HCT116 (cell line): ENCODE measurements around the gene NARF. TPM values are rescaled to one million over a fixed set of nuclear protein-coding genes. Genes with fewer than 3 reads are reported as not detected.

Experiments used
- ATAC-seq: fragments of 200-7000 bp; cut with Tn5 transposase; 2 replicates; pipeline ENCODE4 v1.9.1; 2020; ENCODE audit warnings: mild to moderate bottlenecking, moderate library complexity
- BruUV-seq: library from RNA; stranded (reverse); fragments of 400-500 nt; replicated peaks from 2 replicates; lab custom pipeline; 2021; lab: Mats Ljungman, UMichigan
- CTCF ChIA-PET: fragments of 300-600 bp; sonication (Branson Sonifier 250); formaldehyde crosslinking; loops from one replicate; lab custom pipeline; 2021; ENCODE audit warnings: antibody characterized with exemption; lab: Charles Lee
- POLR2A ChIA-PET: fragments of 300-600, 350-600 bp; sonication (Branson Sonifier 250); formaldehyde crosslinking; loops from one replicate; lab custom pipeline; 2021; ENCODE audit warnings: antibody characterized with exemption; lab: Charles Lee
- RAD21 ChIA-PET, 2 experiments: fragments of 300-600 bp; sonication (Branson Sonifier 250); formaldehyde crosslinking; loops; one replicate each; lab custom pipeline; 2023; ENCODE audit warnings: low total read pairs in 2 of 2; ENCODE audit not compliant: uncharacterized antibody in 2 of 2, unreplicated experiment in 2 of 2, low non-redundant PET in 1 of 2; lab: Charles Lee
- DNase-seq: peaks from one replicate; pipeline ENCODE4 v3.0.0-alpha.2; 2010; ENCODE audit warnings: low read depth, low spot score
- H2AFZ ChIP-seq: fragments of 200-600 bp; shearing (Covaris generic), sonication (generic); 2 replicates; pipeline ENCODE4 v1.6.1; 2017; ENCODE audit warnings: low read depth, mixed run types, mixed read lengths, antibody characterized with exemption, low read length; ENCODE audit not compliant: poor library complexity, severe bottlenecking
- H3K27ac ChIP-seq: 2 replicates; pipeline ENCODE4 v1.5.1; 2012; ENCODE audit warnings: low read depth, low read length
- H3K27me3 ChIP-seq: fragments of 200-600 bp; sonication (generic); 2 replicates; pipeline ENCODE4 v1.6.1; 2016; ENCODE audit warnings: mixed run types, low read length, mixed read lengths; ENCODE audit not compliant: insufficient read depth
- H3K36me3 ChIP-seq, 2 experiments: fragments of 200-500 bp in 1 of 2; fragments of 200-600 bp in 1 of 2; sonication (Bioruptor generic) in 1 of 2; sonication (generic) in 1 of 2; 2 replicates each; pipeline versions ENCODE4 v1.5.1 to v1.6.1; 2014 to 2016; ENCODE audit warnings: low read length in 2 of 2, inconsistent platforms in 1 of 2, mixed read lengths in 1 of 2, mixed run types in 1 of 2; ENCODE audit not compliant: insufficient read depth in 2 of 2, control insufficient read depth in 1 of 2
- H3K4me1 ChIP-seq, 2 experiments: fragments of 200-600 bp in 1 of 2; sonication (generic) in 1 of 2; 2 replicates each; pipeline versions ENCODE4 v1.5.1 to v1.6.1; 2012 to 2017; ENCODE audit warnings: low read length in 2 of 2, inconsistent platforms in 1 of 2, mild to moderate bottlenecking in 1 of 2, mixed read lengths in 1 of 2, mixed run types in 1 of 2, moderate library complexity in 1 of 2; ENCODE audit not compliant: insufficient read depth in 2 of 2, control insufficient read depth in 1 of 2
- H3K4me2 ChIP-seq: fragments of 200-600 bp; sonication (generic); 2 replicates; pipeline ENCODE4 v1.6.1; 2017; ENCODE audit warnings: mixed run types, low read length, mixed read lengths
- H3K4me3 ChIP-seq, 2 experiments: fragments of 200-600 bp in 1 of 2; sonication (generic) in 1 of 2; replicated peaks in 1 of 2; 2 replicates each; pipeline ENCODE4 v1.5.1; 2011 to 2016; ENCODE audit warnings: low read length in 2 of 2, control low read depth in 1 of 2, low read depth in 1 of 2, mild to moderate bottlenecking in 1 of 2, mixed read lengths in 1 of 2, mixed run types in 1 of 2
- H3K79me2 ChIP-seq: fragments of 200-600 bp; sonication (generic); 2 replicates; pipeline ENCODE4 v1.6.1; 2017; ENCODE audit warnings: mild to moderate bottlenecking, mixed run types, low read length, moderate library complexity, mixed read lengths; ENCODE audit not compliant: insufficient read depth
- H3K9ac ChIP-seq: fragments of 200-600 bp; sonication (generic); 2 replicates; pipeline ENCODE4 v1.6.1; 2016; ENCODE audit warnings: low read length, mixed read lengths
- H3K9me2 ChIP-seq: fragments of 200-600 bp; sonication (generic), shearing (Covaris generic); 2 replicates; pipeline ENCODE4 v1.6.1; 2017; ENCODE audit warnings: mixed run types, mild to moderate bottlenecking, moderate library complexity; ENCODE audit not compliant: insufficient read depth
- H3K9me3 ChIP-seq, 2 experiments: fragments of 200-500 bp in 1 of 2; fragments of 200-600 bp in 1 of 2; sonication (Bioruptor generic) in 1 of 2; sonication (generic) in 1 of 2; 2 replicates each; pipeline ENCODE4 v1.6.1; 2014 to 2017; ENCODE audit warnings: low read length in 2 of 2, mixed read lengths in 2 of 2, inconsistent platforms in 1 of 2, low read depth in 1 of 2, mild to moderate bottlenecking in 1 of 2, mixed run types in 1 of 2, moderate library complexity in 1 of 2; ENCODE audit not compliant: control insufficient read depth in 1 of 2, insufficient read depth in 1 of 2
- H4K20me1 ChIP-seq: fragments of 200-600 bp; sonication (generic), shearing (Covaris generic); 2 replicates; pipeline ENCODE4 v1.6.1; 2017; ENCODE audit warnings: mixed run types, mild to moderate bottlenecking, moderate library complexity; ENCODE audit not compliant: insufficient read depth
- CBX3 ChIP-seq: IDR thresholded peaks from 2 replicates; pipeline ENCODE4 v1.6.1; 2012; ENCODE audit warnings: low read depth
- EGR1 ChIP-seq: IDR thresholded peaks from 2 replicates; pipeline ENCODE4 v1.6.1; 2012; ENCODE audit warnings: low read depth
- FOSL1 ChIP-seq: IDR thresholded peaks from 2 replicates; pipeline ENCODE4 v1.6.1; 2012; ENCODE audit warnings: low read depth
- JUND ChIP-seq: IDR thresholded peaks from 2 replicates; pipeline ENCODE4 v1.6.1; 2012
- SIN3A ChIP-seq: IDR thresholded peaks from 2 replicates; pipeline ENCODE4 v1.6.1; 2012; ENCODE audit warnings: low read depth
- TCF7L2 ChIP-seq: IDR thresholded peaks from 2 replicates; pipeline ENCODE4 v1.7.0; 2011; ENCODE audit warnings: borderline replicate concordance, inconsistent platforms; ENCODE audit not compliant: insufficient read depth, insufficient read length; ENCODE audit errors: extremely low read depth
- YY1 ChIP-seq: IDR thresholded peaks from 2 replicates; pipeline ENCODE4 v1.6.1; 2011; ENCODE audit warnings: low read length, low read depth, moderate library complexity, mild to moderate bottlenecking; ENCODE audit not compliant: insufficient replicate concordance; ENCODE audit errors: extremely low read depth
- ZNF274 ChIP-seq: fragments of 200-500 bp; sonication (Bioruptor generic); IDR thresholded peaks from 2 replicates; pipeline ENCODE4 v1.6.1; 2014; ENCODE audit warnings: mild to moderate bottlenecking, low read depth, low read length, inconsistent platforms
- intact Hi-C: fragments of 100-400 bp; cut with micrococcal nuclease; formaldehyde crosslinking; loops from 2 replicates; pipeline ENCODE4 v1.10.0; 2022
- total RNA-seq: library from RNA; stranded (reverse); gene quantifications from one replicate; pipeline ENCODE4 v1.2.1, GENCODE V29; 2021; ENCODE audit not compliant: unreplicated experiment
- TF ChIP-seq, protein P1 (sequence below): IDR thresholded peaks from 2 replicates; pipeline ENCODE4 v1.6.1; 2011; ENCODE audit warnings: mild to moderate bottlenecking, low read length, moderate library complexity; ENCODE audit not compliant: insufficient replicate concordance; ENCODE audit errors: extremely low read depth
- TF ChIP-seq, protein P2 (sequence below), 3 experiments: fragments of 200-600 bp in 1 of 3; sonication (generic) in 1 of 3; IDR thresholded peaks in 2 of 3; conservative IDR thresholded peaks in 1 of 3; 2 replicates each; pipeline ENCODE4 v1.5.1; 2012 to 2017; ENCODE audit warnings: low read depth in 2 of 3, low read length in 2 of 3, antibody characterized with exemption in 1 of 3, borderline replicate concordance in 1 of 3, control low read depth in 1 of 3, mild to moderate bottlenecking in 1 of 3, mixed read lengths in 1 of 3, mixed run types in 1 of 3, moderate library complexity in 1 of 3; ENCODE audit not compliant: insufficient read depth in 1 of 3

Gene NARF
- total RNA-seq, 1 experiment from 2014 or later, result 91.8 TPM

DNA sequence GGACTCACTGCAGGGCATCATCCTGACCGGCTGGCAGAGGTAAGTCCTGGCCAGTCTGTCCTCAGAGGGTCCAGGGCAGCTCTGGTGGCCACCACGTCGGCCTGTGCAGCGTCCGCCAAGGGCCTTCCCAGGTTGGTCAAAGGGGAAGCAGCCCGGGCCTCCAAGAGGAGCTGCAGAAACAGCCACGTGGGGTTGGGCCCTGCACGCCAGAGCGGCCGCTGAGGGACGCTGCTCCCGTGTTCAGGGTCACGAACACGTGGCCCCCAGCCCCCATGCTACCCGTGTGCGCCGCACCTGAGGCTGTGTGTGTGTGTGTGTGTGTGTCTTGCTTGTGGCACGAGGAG lies 21.2 kb upstream of the NARF start:
- Histone ChIP-seq H3K9me3 (no peaks in the 10 kb centered on the region), H3K27me3 (no peaks in the 10 kb centered on the region), H4K20me1 (no peaks in the 10 kb centered on the region), H3K36me3 (0 out of 4 replicates have a peak, but pooled peaks cover 0 to 2% of the 10 kb centered on the region in 2 experiments), H3K4me1 (no peaks in the 10 kb centered on the region)
- BruUV-seq, result no TSS peak
- CTCF ChIA-PET, result no interaction called here
- no peak for DNase-seq
- TF ChIP-seq FOSL1, result no peak
- TF ChIP-seq EGR1, result no peak
- TF ChIP-seq, protein P1, sequence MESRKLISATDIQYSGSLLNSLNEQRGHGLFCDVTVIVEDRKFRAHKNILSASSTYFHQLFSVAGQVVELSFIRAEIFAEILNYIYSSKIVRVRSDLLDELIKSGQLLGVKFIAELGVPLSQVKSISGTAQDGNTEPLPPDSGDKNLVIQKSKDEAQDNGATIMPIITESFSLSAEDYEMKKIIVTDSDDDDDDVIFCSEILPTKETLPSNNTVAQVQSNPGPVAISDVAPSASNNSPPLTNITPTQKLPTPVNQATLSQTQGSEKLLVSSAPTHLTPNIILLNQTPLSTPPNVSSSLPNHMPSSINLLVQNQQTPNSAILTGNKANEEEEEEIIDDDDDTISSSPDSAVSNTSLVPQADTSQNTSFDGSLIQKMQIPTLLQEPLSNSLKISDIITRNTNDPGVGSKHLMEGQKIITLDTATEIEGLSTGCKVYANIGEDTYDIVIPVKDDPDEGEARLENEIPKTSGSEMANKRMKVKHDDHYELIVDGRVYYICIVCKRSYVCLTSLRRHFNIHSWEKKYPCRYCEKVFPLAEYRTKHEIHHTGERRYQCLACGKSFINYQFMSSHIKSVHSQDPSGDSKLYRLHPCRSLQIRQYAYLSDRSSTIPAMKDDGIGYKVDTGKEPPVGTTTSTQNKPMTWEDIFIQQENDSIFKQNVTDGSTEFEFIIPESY, result no peak
- TF ChIP-seq SIN3A, result no peak
- TF ChIP-seq ZNF274, result no peak
- TF ChIP-seq, protein P2, sequence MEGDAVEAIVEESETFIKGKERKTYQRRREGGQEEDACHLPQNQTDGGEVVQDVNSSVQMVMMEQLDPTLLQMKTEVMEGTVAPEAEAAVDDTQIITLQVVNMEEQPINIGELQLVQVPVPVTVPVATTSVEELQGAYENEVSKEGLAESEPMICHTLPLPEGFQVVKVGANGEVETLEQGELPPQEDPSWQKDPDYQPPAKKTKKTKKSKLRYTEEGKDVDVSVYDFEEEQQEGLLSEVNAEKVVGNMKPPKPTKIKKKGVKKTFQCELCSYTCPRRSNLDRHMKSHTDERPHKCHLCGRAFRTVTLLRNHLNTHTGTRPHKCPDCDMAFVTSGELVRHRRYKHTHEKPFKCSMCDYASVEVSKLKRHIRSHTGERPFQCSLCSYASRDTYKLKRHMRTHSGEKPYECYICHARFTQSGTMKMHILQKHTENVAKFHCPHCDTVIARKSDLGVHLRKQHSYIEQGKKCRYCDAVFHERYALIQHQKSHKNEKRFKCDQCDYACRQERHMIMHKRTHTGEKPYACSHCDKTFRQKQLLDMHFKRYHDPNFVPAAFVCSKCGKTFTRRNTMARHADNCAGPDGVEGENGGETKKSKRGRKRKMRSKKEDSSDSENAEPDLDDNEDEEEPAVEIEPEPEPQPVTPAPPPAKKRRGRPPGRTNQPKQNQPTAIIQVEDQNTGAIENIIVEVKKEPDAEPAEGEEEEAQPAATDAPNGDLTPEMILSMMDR (IDR thresholded peaks at IDR 0.05 in 2 of 3, conservative IDR thresholded peaks at IDR 0.05 in 1 of 3; ENCODE audit: borderline replicate concordance in 1 of 3, insufficient read depth in 1 of 3, low read depth in 2 of 3, low read length in 2 of 3), result no peak
- TF ChIP-seq JUND, result no peak
- no peak for TF ChIP-seq CBX3
- no peak for TF ChIP-seq TCF7L2
- TF ChIP-seq YY1, result no peak
- TF ChIP-seq, all 23 proteins: peak for 0
- Histone ChIP-seq H3K27ac (no peak overlapping the region; the same call in 1 of the 2 replicates), H3K9me2 (no peaks in the 10 kb centered on the region), H3K79me2 (no peaks in the 10 kb centered on the region), H3K4me2 (no peak overlapping the region), H3K9ac (no peak overlapping the region), H3K4me3 (no peak overlapping the region), H2AFZ (no peak overlapping the region)
- ChIA-PET POLR2A (no interaction called here), RAD21 (no interaction called here)
- intact Hi-C loops, result no loop called here
- no peak for ATAC-seq
